Mesothelial cell of epicardium (in vitro differentiated cells): ENCODE data around the gene SORL1. TPM values are rescaled to one million over a fixed set of nuclear protein-coding genes. Genes with fewer than 3 reads are reported as not detected.

Source experiments
- DNase-seq, 2 experiments: peaks; one replicate each; pipeline ENCODE4 v3.0.0; 2021; ENCODE audit warnings: low spot score in 2 of 2; ENCODE audit not compliant: unreplicated experiment in 2 of 2
- H3K27ac Mint-ChIP-seq: 2 replicates; pipeline ENCODE4 v1.8.0; 2021; ENCODE audit warnings: mixed read lengths
- H3K27me3 Mint-ChIP-seq: 2 replicates; pipeline ENCODE4 v1.8.0; 2021; ENCODE audit warnings: low read depth, mixed read lengths
- H3K36me3 Mint-ChIP-seq: 2 replicates; pipeline ENCODE4 v1.8.0; 2021; ENCODE audit warnings: mixed read lengths
- H3K4me1 Mint-ChIP-seq: 2 replicates; pipeline ENCODE4 v1.8.0; 2021; ENCODE audit warnings: mixed read lengths
- H3K4me3 Mint-ChIP-seq: 2 replicates; pipeline ENCODE4 v1.8.0; 2021; ENCODE audit warnings: mild to moderate bottlenecking, moderate library complexity, mixed read lengths
- H3K9me3 Mint-ChIP-seq: 2 replicates; pipeline ENCODE4 v1.8.0; 2021; ENCODE audit warnings: mixed read lengths
- total RNA-seq: library from RNA; stranded (reverse); gene quantifications from 3 replicates; pipeline ENCODE4 v1.2.1, GENCODE V29; 2021
- TF ChIP-seq, protein P1 (sequence below): fragments of 200-600 bp; sonication (generic); IDR thresholded peaks from one replicate; pipeline ENCODE4 v1.5.0; 2021; ENCODE audit warnings: antibody characterized with exemption; ENCODE audit not compliant: unreplicated experiment

Gene SORL1
- total RNA-seq, 1 donor from 2014 or later, result 32.8 TPM

DNA sequence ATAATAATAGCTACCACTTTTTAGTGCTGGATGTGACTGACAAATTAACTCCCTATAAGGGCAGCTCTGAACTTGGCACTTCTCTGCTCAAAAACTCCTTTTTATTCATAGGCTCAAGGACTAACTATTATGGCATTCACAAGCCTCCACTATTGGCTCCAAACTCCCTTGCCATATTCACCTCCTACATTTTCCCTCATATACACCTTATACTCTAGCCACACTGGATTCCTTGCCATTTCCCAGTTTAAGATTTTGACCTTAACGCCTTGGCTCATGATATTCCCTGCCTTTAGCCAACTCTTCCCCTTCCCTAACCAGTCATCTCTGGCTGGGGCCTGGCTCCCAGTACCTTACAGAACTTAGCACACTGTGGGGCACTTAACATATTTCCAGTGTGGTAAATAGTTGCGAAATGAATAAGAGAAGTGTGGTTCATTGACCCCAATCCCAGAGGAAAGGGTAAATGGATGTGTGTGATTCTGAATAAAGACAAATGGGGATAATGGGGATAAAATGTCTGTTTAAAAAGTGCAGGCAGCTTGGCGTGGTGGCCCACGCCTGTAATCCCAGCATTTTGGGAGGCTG lies 40.0 kb upstream of the SORL1 start:
- Mint-ChIP-seq H3K4me3 (no peak overlapping the region), H3K27me3 (no peaks in the 10 kb centered on the region), H3K36me3 (no peaks in the 10 kb centered on the region), H3K9me3 (no peaks in the 10 kb centered on the region), H3K4me1 (peaks cover 1% of the 10 kb centered on the region), H3K27ac (no peak overlapping the region)
- TF ChIP-seq, protein P1, sequence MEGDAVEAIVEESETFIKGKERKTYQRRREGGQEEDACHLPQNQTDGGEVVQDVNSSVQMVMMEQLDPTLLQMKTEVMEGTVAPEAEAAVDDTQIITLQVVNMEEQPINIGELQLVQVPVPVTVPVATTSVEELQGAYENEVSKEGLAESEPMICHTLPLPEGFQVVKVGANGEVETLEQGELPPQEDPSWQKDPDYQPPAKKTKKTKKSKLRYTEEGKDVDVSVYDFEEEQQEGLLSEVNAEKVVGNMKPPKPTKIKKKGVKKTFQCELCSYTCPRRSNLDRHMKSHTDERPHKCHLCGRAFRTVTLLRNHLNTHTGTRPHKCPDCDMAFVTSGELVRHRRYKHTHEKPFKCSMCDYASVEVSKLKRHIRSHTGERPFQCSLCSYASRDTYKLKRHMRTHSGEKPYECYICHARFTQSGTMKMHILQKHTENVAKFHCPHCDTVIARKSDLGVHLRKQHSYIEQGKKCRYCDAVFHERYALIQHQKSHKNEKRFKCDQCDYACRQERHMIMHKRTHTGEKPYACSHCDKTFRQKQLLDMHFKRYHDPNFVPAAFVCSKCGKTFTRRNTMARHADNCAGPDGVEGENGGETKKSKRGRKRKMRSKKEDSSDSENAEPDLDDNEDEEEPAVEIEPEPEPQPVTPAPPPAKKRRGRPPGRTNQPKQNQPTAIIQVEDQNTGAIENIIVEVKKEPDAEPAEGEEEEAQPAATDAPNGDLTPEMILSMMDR, result no peak
- DNase-seq, result no peak

DNA sequence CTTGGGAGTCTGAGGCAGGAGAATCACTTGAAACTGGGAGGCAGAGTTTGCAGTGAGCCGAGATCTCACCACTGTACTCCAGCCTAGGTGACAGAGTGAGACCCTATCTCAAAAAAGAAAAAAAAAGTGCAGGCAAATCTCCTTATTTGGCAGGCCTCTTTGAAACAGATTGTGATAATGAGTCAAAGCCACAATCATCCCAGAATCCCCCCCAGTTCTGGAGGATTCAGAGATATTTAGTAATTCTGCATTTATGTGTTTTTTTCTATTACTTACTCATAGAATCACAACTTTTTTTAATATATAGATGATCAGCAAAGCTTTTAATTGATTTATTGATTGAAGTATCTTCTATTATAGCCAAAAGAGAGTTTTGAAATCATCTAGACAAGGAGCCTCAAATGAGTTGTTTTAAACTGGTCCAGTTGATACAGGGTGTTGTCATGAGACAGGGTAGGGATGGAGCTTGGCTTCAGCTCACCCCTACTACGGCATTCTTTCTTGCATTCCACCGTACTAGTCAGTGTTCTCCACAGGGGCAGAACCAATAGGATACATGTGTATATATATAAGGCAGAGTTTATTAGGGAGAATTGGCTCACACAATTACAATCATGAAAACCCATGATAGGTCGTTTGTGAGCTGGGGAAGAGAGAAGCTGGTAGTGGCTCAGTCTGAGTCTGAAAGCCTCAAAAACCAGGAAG lies 39.3 kb upstream of the SORL1 start:
- DNase-seq, result no peak
- no peaks in the 10 kb centered on the region for H3K9me3 Mint-ChIP-seq
- H3K4me3 Mint-ChIP-seq, result no peak overlapping the region
- no peaks in the 10 kb centered on the region for H3K36me3 Mint-ChIP-seq
- H3K27me3 Mint-ChIP-seq, result no peaks in the 10 kb centered on the region
- TF ChIP-seq, protein P1, result no peak
- peaks cover 6% of the 10 kb centered on the region for H3K4me1 Mint-ChIP-seq
- no peak overlapping the region for H3K27ac Mint-ChIP-seq

DNA sequence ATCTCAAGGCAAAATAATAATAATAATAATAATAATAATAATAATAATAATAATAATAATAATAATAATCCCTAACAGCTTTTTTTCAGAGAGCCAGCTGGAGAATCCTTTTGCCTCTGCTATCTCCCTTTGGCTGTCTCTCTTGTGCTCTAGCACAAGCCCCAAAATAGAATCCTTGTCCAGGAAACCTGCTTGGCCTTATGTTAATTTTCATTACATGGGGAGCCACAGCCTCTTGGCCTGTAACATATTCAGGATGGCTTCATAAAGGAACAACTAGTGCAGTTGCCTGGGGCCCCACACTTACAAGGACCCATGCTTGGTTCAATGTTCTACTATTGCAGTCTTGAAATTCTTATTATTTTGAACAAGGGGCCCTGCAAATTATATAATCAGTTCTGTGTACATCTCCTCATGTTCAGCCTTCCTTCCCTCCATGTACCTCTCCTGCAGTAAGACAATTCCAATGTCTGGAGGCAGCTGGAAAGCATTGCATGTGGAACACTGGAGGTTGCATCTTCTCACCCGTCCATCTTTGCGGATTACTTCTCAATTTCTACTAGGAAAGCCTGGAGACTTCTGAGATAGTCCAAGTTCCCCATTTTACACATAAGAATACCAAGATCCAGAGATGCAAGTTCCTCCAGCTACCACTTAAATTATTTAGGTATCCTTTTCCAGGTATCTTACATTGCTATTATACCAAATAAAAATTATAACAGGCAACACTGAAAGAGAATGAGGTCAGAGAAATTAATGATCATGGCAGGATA lies 37.8 kb upstream of the SORL1 start:
- TF ChIP-seq, protein P1, result no peak
- DNase-seq, result no peak
- no peaks in the 10 kb centered on the region for H3K9me3 Mint-ChIP-seq
- H3K4me1 Mint-ChIP-seq, result peaks cover 6% of the 10 kb centered on the region
- no peak overlapping the region for H3K4me3 Mint-ChIP-seq
- no peaks in the 10 kb centered on the region for H3K27me3 Mint-ChIP-seq
- H3K36me3 Mint-ChIP-seq, result no peaks in the 10 kb centered on the region
- H3K27ac Mint-ChIP-seq, result no peak overlapping the region

DNA sequence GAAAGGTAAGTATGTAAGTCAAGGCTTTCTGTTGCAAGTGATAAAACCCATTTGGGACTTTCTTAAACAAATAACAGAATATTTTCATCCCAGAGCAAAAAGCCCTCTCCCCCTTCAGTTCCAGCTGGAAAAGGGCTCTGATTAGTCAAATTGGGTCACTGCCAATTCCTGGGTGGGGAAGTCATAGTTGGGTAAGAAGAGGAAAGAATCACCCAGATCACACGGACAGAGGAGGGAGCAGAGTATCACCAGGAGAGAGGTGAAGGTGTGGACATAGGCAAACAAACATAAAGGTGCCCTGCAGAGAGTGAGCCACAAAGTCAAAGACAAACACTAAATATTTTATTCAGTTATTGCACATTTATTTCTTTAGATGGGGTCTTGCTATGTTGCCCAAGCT lies 36.3 kb upstream of the SORL1 start:
- no peak for DNase-seq
- Mint-ChIP-seq H3K4me1 (peaks cover 6% of the 10 kb centered on the region), H3K4me3 (no peak overlapping the region), H3K27me3 (no peaks in the 10 kb centered on the region), H3K36me3 (no peaks in the 10 kb centered on the region), H3K27ac (no peak overlapping the region), H3K9me3 (no peaks in the 10 kb centered on the region)
- TF ChIP-seq, protein P1, result no peak

DNA sequence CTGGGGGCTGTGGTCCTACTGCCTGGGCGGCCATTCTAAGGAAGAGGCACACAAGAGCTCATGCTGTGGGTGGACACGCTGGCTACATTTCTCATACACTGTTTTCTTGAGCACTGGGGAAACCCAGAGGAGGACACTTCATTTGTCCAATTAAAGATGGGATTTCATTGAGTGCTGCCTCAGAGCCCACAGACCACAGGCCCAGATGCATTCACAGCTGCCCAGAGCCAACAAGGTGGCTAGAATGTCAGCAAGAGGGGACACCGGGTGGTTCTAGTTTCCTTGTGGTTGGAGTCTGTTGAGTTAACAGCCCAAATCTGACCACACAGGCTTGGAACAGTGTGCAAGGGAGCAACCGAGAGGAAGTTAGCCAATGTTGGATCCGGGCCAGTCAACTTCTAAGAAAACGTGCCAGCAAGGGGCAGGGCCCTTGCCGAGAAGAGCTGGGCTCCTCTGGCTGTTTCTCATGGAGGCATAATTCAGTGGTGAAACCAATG lies 35.0 kb upstream of the SORL1 start:
- H3K9me3 Mint-ChIP-seq, result no peaks in the 10 kb centered on the region
- H3K4me3 Mint-ChIP-seq, result no peak overlapping the region

More for the DNA sequence above, 35.0 kb upstream of the SORL1 start:
- DNase-seq, result no peak
- TF ChIP-seq, protein P1, result no peak
- Mint-ChIP-seq H3K27ac (no peak overlapping the region), H3K36me3 (no peaks in the 10 kb centered on the region), H3K4me1 (peaks cover 6% of the 10 kb centered on the region), H3K27me3 (no peaks in the 10 kb centered on the region)
